Right lobe of liver (tissue), 4 donors: ENCODE results near the gene BPIFB2.

ENCODE experiments used
- CTCF ChIP-seq, 4 donors: fragments of 200-600 bp in 3 of 4; fragments of 450-650 bp in 1 of 4; IDR thresholded peaks; one replicate each; pipeline versions ENCODE4 v1.5.1 to v1.8.0; 2016 to 2022; ENCODE audit warnings: antibody characterized with exemption in 4 of 4, mild to moderate bottlenecking in 2 of 4
- POLR2A ChIP-seq: fragments of 450-650 bp; IDR thresholded peaks from one replicate; pipeline ENCODE4 v1.6.1; 2017; ENCODE audit warnings: antibody characterized with exemption, mild to moderate bottlenecking
- donor health status: DM: no; HTN: no; CAD: no.
- donor health status: DM: no; HTN: no; CAD: no.
- donor health status: DM: no; HTN: yes; CAD: no.

DNA sequence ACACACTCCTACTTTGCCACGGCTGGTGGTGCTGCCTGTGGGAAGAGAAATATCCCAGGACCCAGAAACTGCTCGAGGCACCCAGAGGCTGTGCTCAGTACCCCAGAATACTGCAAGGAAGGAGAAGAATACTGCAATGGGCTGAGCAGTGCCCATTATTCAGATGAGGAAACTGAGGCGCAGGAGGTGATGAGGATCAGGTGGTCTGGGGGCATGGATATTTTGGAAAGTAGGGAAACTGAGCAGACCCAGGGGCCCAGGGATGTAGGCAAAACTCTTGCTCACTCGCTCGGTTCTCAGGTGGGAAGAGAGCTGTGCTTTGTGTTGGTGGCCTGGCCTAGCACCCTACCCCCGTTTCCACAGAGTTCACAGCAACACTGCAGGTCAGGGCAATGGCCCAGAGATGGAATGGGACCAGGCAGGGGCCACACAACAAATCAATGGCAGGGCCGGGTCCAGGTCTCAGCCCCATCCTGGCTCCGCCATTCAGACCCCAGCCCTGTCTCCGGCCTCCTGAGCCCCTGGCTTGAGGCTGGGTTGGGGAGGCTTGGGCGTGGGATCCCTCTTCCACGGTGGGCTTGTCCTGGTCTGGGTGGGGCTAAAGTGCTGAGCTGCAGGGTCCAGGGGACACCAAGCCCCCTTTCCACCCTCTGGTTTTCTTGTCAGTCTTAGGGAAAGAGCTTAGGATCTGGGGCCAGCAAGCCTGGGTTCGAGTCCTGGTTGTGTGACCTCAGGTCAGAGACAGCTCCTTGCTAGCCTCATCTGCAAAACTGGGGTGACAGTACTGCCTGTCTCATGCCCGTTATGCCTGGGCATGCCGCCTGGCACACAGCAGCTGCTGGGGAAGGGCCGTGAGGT, 37.2 kb upstream of the BPIFB2 start:
- TF ChIP-seq POLR2A, result no peak
- no peak for TF ChIP-seq CTCF (IDR thresholded peaks at IDR 0.05)
